SU-DHL-6 (cell line): Measurements from ENCODE around the gene FYCO1.

Source experiments
- H2AFZ ChIP-seq: fragments of 200-600 bp; sonication (generic); 2 replicates; pipeline ENCODE4 v1.6.1; 2014; ENCODE audit warnings: low read depth, mild to moderate bottlenecking, moderate library complexity, mixed read lengths, antibody characterized with exemption, low read length; ENCODE audit not compliant: severe bottlenecking
- H3F3A ChIP-seq: fragments of 200-600 bp; shearing (Covaris generic); 2 replicates; pipeline ENCODE4 v1.6.0; 2016; ENCODE audit warnings: antibody characterized with exemption, mild to moderate bottlenecking; ENCODE audit not compliant: insufficient read depth
- H3K27ac ChIP-seq: fragments of 200-600 bp; sonication (generic); 2 replicates; pipeline ENCODE4 v1.5.1; 2016; ENCODE audit warnings: low read depth, mild to moderate bottlenecking, low read length, moderate library complexity, mixed read lengths
- H3K27me3 ChIP-seq: fragments of 200-600 bp; sonication (generic), shearing (Covaris generic); 2 replicates; pipeline ENCODE4 v1.6.0; 2014; ENCODE audit warnings: mild to moderate bottlenecking, low read length
- H3K36me3 ChIP-seq: fragments of 200-600 bp; sonication (generic); 2 replicates; pipeline ENCODE4 v1.6.1; 2014; ENCODE audit warnings: mild to moderate bottlenecking, low read length, mixed read lengths
- H3K4me2 ChIP-seq: fragments of 300-600, 200-600 bp; shearing (Covaris generic), sonication (generic); 2 replicates; pipeline ENCODE4 v1.6.0; 2014; ENCODE audit warnings: low read length, low read depth, mild to moderate bottlenecking; ENCODE audit not compliant: poor library complexity, severe bottlenecking
- H3K4me3 ChIP-seq: fragments of 200-600 bp; sonication (generic); 2 replicates; pipeline ENCODE4 v1.5.1; 2014; ENCODE audit warnings: antibody characterized with exemption, low read length, mild to moderate bottlenecking, mixed read lengths; ENCODE audit not compliant: insufficient read depth, poor library complexity, severe bottlenecking
- H3K79me2 ChIP-seq: fragments of 200-600 bp; sonication (generic); 2 replicates; pipeline ENCODE4 v1.6.1; 2014; ENCODE audit warnings: mild to moderate bottlenecking, low read length, moderate library complexity; ENCODE audit not compliant: insufficient read depth
- H3K9ac ChIP-seq: fragments of 200-600 bp; sonication (generic); 2 replicates; pipeline ENCODE4 v1.7.0; 2014; ENCODE audit warnings: mild to moderate bottlenecking, low read length
- H3K9me2 ChIP-seq: fragments of 200-600 bp; sonication (generic); replicated peaks from 2 replicates; pipeline ENCODE4 v1.6.1; 2014; ENCODE audit warnings: low read length; ENCODE audit not compliant: insufficient read depth
- H3K9me3 ChIP-seq: fragments of 200-600 bp; sonication (generic); 2 replicates; pipeline ENCODE4 v1.6.1; 2014; ENCODE audit warnings: low read length, mixed read lengths; ENCODE audit not compliant: insufficient read depth
- H4K20me1 ChIP-seq: fragments of 200-600 bp; sonication (generic); 2 replicates; pipeline ENCODE4 v1.6.1; 2014; ENCODE audit warnings: low read depth, mild to moderate bottlenecking, antibody characterized with exemption, low read length, moderate library complexity, mixed read lengths
- EZH2phosphoT487 ChIP-seq: fragments of 200-600 bp; sonication (generic), shearing (Covaris generic); conservative IDR thresholded peaks from 2 replicates; pipeline ENCODE4 v1.6.1; 2018; ENCODE audit warnings: mild to moderate bottlenecking, antibody characterized with exemption, low read length, moderate library complexity, mixed read lengths
- TF ChIP-seq, protein P1 (sequence below): fragments of 200-600 bp; sonication (generic); IDR thresholded peaks from one replicate; pipeline ENCODE4 v1.5.1; 2017; ENCODE audit warnings: antibody characterized with exemption, mild to moderate bottlenecking, low read length, moderate library complexity; ENCODE audit not compliant: insufficient read depth, poor library complexity, severe bottlenecking

FYCO1 gene

DNA sequence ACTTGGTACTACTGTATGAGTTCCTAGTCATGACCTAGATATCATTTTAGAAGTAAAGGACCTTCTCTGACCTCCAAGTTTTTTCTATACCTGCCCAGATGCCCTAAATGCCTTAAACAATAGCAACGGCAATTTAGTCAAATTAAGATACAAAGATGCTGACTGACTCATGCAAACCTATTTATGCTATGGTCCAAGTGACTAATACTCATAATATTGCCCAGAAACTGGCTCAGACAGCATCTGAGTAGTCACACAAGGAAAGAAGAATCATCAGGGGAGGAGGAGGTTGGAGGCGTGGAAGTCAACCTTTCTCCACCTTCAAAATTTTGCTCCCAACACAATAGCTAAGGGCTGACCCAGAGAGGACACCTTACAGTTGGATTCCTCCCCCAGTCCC, 6.8 kb downstream of the FYCO1 start:
- Histone ChIP-seq H3K9ac (no peak overlapping the region), H3K36me3 (no peaks in the 10 kb centered on the region), H3F3A (no peaks in the 10 kb centered on the region), H3K4me2 (no peak overlapping the region), H3K27me3 (no peaks in the 10 kb centered on the region), H2AFZ (no peak overlapping the region), H3K79me2 (peaks cover 59% of the 10 kb centered on the region), H3K9me2 (no peaks in the 10 kb centered on the region), H4K20me1 (no peaks in the 10 kb centered on the region), H3K27ac (no peak overlapping the region), H3K4me3 (no peak overlapping the region), H3K9me3 (no peaks in the 10 kb centered on the region)
- TF ChIP-seq, protein P1, sequence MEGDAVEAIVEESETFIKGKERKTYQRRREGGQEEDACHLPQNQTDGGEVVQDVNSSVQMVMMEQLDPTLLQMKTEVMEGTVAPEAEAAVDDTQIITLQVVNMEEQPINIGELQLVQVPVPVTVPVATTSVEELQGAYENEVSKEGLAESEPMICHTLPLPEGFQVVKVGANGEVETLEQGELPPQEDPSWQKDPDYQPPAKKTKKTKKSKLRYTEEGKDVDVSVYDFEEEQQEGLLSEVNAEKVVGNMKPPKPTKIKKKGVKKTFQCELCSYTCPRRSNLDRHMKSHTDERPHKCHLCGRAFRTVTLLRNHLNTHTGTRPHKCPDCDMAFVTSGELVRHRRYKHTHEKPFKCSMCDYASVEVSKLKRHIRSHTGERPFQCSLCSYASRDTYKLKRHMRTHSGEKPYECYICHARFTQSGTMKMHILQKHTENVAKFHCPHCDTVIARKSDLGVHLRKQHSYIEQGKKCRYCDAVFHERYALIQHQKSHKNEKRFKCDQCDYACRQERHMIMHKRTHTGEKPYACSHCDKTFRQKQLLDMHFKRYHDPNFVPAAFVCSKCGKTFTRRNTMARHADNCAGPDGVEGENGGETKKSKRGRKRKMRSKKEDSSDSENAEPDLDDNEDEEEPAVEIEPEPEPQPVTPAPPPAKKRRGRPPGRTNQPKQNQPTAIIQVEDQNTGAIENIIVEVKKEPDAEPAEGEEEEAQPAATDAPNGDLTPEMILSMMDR = no peak
- no peak for TF ChIP-seq EZH2phosphoT487

DNA sequence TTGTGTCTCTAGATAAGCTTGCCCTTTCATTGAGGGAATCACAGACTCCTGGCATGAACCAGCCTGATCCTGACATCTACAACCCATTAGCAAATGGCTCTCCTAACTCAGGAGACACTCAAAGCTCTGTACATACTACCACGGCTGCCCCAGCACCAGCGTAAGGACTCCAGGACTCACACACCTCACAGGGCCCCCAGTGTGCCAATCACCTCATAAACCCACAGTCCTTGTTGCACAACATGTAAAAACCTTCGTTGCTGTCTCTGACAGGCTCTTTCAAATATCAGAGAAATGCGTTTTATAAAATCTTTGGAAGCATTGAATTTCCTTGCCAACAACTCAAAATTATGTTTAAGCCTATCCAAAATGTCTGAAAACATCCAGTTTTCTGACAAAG, 7.3 kb downstream of the FYCO1 start:
- H3K27me3 ChIP-seq = no peaks in the 10 kb centered on the region
- TF ChIP-seq, protein P1 = no peak
- no peak for TF ChIP-seq EZH2phosphoT487
- no peak overlapping the region for H3K4me2 ChIP-seq
- no peak overlapping the region for H3K27ac ChIP-seq
- H3K79me2 ChIP-seq = peaks cover 55% of the 10 kb centered on the region
- H3F3A ChIP-seq = no peaks in the 10 kb centered on the region
- H2AFZ ChIP-seq = no peak overlapping the region
- no peaks in the 10 kb centered on the region for H4K20me1 ChIP-seq
- no peak overlapping the region for H3K4me3 ChIP-seq
- no peaks in the 10 kb centered on the region for H3K9me2 ChIP-seq
- H3K9me3 ChIP-seq = no peaks in the 10 kb centered on the region
- H3K9ac ChIP-seq = no peak overlapping the region
- no peaks in the 10 kb centered on the region for H3K36me3 ChIP-seq

DNA sequence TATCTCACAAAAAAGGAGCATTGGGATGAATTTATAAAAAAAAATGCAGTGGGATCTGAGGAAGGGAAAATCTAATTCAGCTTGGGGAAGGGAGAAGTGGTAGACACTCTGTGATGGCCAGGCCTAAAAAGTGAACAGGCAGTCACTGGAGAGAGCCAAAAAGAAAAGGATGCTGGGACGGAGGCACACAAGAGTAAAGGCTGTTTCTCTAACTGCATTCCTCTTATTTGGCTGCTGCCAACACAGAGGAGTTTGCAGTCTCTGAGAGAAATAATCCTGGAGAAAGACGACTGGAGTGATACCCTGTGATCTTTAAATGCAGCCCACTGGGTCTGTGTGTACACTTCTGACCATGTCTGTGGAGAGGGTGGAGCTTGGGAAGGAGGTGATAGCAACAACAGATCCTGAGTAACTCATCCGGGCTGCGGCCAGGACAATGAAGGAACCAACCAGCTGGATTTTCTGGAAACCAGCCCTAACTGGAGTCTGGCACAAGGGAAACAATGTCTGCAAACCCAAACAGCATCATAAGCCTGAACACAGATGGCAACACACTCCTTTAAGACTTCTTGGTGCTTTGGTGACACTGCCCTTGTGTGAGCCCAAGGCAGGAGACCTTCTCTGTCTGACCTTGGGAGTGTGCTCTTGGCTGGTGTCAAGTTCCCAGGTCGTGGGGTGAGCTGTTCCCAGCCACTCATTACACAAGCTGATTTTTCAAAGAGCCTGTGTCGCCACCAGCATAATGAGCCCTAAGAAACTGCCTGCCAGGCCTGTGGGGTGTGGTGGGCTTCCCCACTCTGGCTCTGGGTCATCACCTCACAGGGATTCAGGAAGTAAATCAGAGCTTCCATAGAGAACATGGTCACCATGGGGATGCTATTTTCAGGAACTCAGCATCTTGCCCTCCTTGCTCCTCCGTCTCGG, 8.0 kb downstream of the FYCO1 start:
- Histone ChIP-seq H3K27ac (no peak overlapping the region), H3K4me3 (no peak overlapping the region), H3K9ac (no peak overlapping the region), H2AFZ (no peak overlapping the region), H3K79me2 (peaks cover 48% of the 10 kb centered on the region), H3K36me3 (0 out of 2 replicates have a peak, but pooled peaks cover 2% of the 10 kb centered on the region), H3K27me3 (no peaks in the 10 kb centered on the region), H3K4me2 (no peak overlapping the region), H3K9me3 (no peaks in the 10 kb centered on the region), H4K20me1 (no peaks in the 10 kb centered on the region), H3F3A (no peaks in the 10 kb centered on the region), H3K9me2 (no peaks in the 10 kb centered on the region)
- TF ChIP-seq, protein P1 = no peak
- no peak for TF ChIP-seq EZH2phosphoT487
